Lower lobe of right lung (tissue), 2 donors: Measurements from ENCODE around the gene MYH16. TPM values are rescaled to one million over a fixed set of nuclear protein-coding genes. Genes with fewer than 3 reads are reported as not detected.
"Not testable (repeated sequence)": the region's sequence is repeated elsewhere in the genome, so short reads cannot be mapped to it uniquely, and the experiment has no call there.

Experiments
- ATAC-seq, 2 donors: fragments of 200-7000 bp; cut with Tn5 transposase; one replicate each; pipeline ENCODE4 v1.9.1; 2020 to 2022; ENCODE audit warnings: mild to moderate bottlenecking in 2 of 2, moderate library complexity in 2 of 2
- DNase-seq: peaks from one replicate; pipeline ENCODE4 v3.0.0-alpha.2; 2020
- H3K27ac ChIP-seq: fragments of 200-600 bp; one replicate; pipeline ENCODE4 v1.8.0; 2022
- H3K27me3 ChIP-seq: fragments of 200-600 bp; one replicate; pipeline ENCODE4 v1.8.0; 2022; ENCODE audit warnings: low read depth
- H3K36me3 ChIP-seq: fragments of 200-600 bp; one replicate; pipeline ENCODE4 v1.8.0; 2022; ENCODE audit warnings: mild to moderate bottlenecking
- H3K4me1 ChIP-seq: fragments of 200-600 bp; one replicate; pipeline ENCODE4 v1.8.0; 2022
- H3K4me3 ChIP-seq: fragments of 200-600 bp; one replicate; pipeline ENCODE4 v1.8.0; 2022; ENCODE audit warnings: mild to moderate bottlenecking
- H3K9me3 ChIP-seq: fragments of 200-600 bp; one replicate; pipeline ENCODE4 v1.8.0; 2022
- CTCF ChIP-seq: fragments of 200-600 bp; IDR thresholded peaks from one replicate; pipeline ENCODE4 v1.8.0; 2022; ENCODE audit warnings: antibody characterized with exemption, mild to moderate bottlenecking
- intact Hi-C: fragments of 100-400 bp; cut with DNase I; formaldehyde crosslinking; loops from one replicate; pipeline ENCODE4 v1.11.0; 2022
- long read RNA-seq: library from polyadenylated mRNA; unstranded; transcript quantifications from one replicate; pipeline ENCODE4 v2.0.0, GENCODE V29; 2021
- total RNA-seq: library from RNA; stranded (reverse); fragmentation: NEBNext Ultra II Directional; extraction: Animal tissue kit (Norgen Biotek cat#: 25700); gene quantifications from one replicate; pipeline ENCODE4 v1.2.1, GENCODE V29; 2021
- donor health status: DM: no; HTN: yes; CAD: no; lungs with severe emphysema.

Gene MYH16
- total RNA-seq: not detected
- long read RNA-seq, partial matches to known transcripts: 0 of 1 reads
- long read RNA-seq, other reads (novel, unspliced or antisense): 1 of 1 reads

GRCh38 chr7:99272476-99273045 is at the start of gene MYH16:
Gene MYH16, plus strand, starts transcription at chr7:99272839.
- Histone ChIP-seq H3K4me3 (no peak within 1 kb of the TSS), H3K27me3 (peaks cover 4% of the 10 kb centered on the region), H3K36me3 (no peaks in the 10 kb centered on the region), H3K4me1 (no peaks in the 10 kb centered on the region), H3K27ac (no peak within 1 kb of the TSS), H3K9me3 (no peaks in the 10 kb centered on the region)
- no peak for TF ChIP-seq CTCF
- no peak for DNase-seq
- no peak for ATAC-seq
- intact Hi-C loops: no loop called here

GRCh38 chr7:99224263-99224898 is 48.3 kb upstream of the MYH16 start:
- H3K4me1 ChIP-seq, H3K27ac ChIP-seq, H3K27me3 ChIP-seq, H3K9me3 ChIP-seq, intact Hi-C loops, H3K4me3 ChIP-seq, DNase-seq, H3K36me3 ChIP-seq: not testable (repeated sequence)
- peak in 1 of 2 donors; percentile 86 for ATAC-seq

GRCh38 chr7:99224899-99225265 is 47.8 kb upstream of the MYH16 start:
- no peaks in the 10 kb centered on the region for H3K36me3 ChIP-seq
- no peaks in the 10 kb centered on the region for H3K27me3 ChIP-seq
- no peak for TF ChIP-seq CTCF
- no peak overlapping the region for H3K27ac ChIP-seq
- H3K4me3 ChIP-seq: no peak overlapping the region
- DNase-seq (no peak), ATAC-seq (no peak)
- intact Hi-C loops: no loop called here
- H3K9me3 ChIP-seq: no peaks in the 10 kb centered on the region
- no peaks in the 10 kb centered on the region for H3K4me1 ChIP-seq

GRCh38 chr7:99229234-99229633 is 43.4 kb upstream of the MYH16 start:
- no peak overlapping the region for H3K27ac ChIP-seq
- H3K27me3 ChIP-seq: no peaks in the 10 kb centered on the region
- no peaks in the 10 kb centered on the region for H3K9me3 ChIP-seq
- H3K4me3 ChIP-seq: no peak overlapping the region
- H3K36me3 ChIP-seq: no peaks in the 10 kb centered on the region
- no peak for TF ChIP-seq CTCF
- ATAC-seq (no peak), DNase-seq (no peak)
- intact Hi-C loops: no loop called here
- no peaks in the 10 kb centered on the region for H3K4me1 ChIP-seq

GRCh38 chr7:99232082-99232770 is 40.4 kb upstream of the MYH16 start:
- ATAC-seq: no peak
- Histone ChIP-seq H3K36me3 (no peaks in the 10 kb centered on the region), H3K27me3 (no peaks in the 10 kb centered on the region), H3K9me3 (no peaks in the 10 kb centered on the region), H3K4me3 (no peak overlapping the region), H3K27ac (no peak overlapping the region), H3K4me1 (no peaks in the 10 kb centered on the region)
- no peak for DNase-seq
- intact Hi-C loops: no loop called here
- no peak for TF ChIP-seq CTCF

- H3K9me3 ChIP-seq, H3K36me3 ChIP-seq, H3K27me3 ChIP-seq, ATAC-seq, intact Hi-C loops, H3K4me1 ChIP-seq, H3K4me3 ChIP-seq, DNase-seq, H3K27ac ChIP-seq: not testable (repeated sequence)
These were observed 39.7 kb upstream of the MYH16 start for GRCh38 chr7:99232955-99233354.
